Measurements from ENCODE around the gene FAAP100. TPM values are rescaled to one million over a fixed set of nuclear protein-coding genes. Genes with fewer than 3 reads are reported as not detected.
A peak's percentile ranks its signal among the peaks of the same experiment; 100 is the strongest.
"Not testable (repeated sequence)": the region's sequence is repeated elsewhere in the genome, so short reads cannot be mapped to it uniquely, and the experiment has no call there.

The FAAP100 gene
- total RNA-seq (ENCODE audit: insufficient read depth, low replicate concordance): 26.0 TPM

GRCh38 chr17:81552244-81553017 lies at the start of gene FAAP100:
Gene FAAP100 (minus strand): TSS chr17:81552353. CDS start chr17:81552330, 23 bp downstream.
- peak; percentile 87 for DNase-seq (ENCODE audit: low spot score)

- DNase-seq (ENCODE audit: low spot score): peak; percentile 84
These were observed 49.5 kb upstream of the FAAP100 start for GRCh38 chr17:81601525-81602120.

- no peak for DNase-seq (ENCODE audit: low spot score)
These were observed 47.8 kb upstream of the FAAP100 start for GRCh38 chr17:81599719-81600486.

GRCh38 chr17:81593105-81593871 lies 41.1 kb upstream of the FAAP100 start:
- no peak for DNase-seq (ENCODE audit: low spot score)

GRCh38 chr17:81591971-81592370 lies 39.8 kb upstream of the FAAP100 start:
- no peak for DNase-seq (ENCODE audit: low spot score)

- DNase-seq (ENCODE audit: low spot score): no peak
These were observed 38.0 kb upstream of the FAAP100 start for GRCh38 chr17:81590121-81590520.

GRCh38 chr17:81589612-81590011 lies 37.5 kb upstream of the FAAP100 start:
- no peak for DNase-seq (ENCODE audit: low spot score)

- DNase-seq (ENCODE audit: low spot score): no peak
These were observed 33.9 kb upstream of the FAAP100 start for GRCh38 chr17:81586096-81586495.

- DNase-seq (ENCODE audit: low spot score): not testable (repeated sequence)
These were observed 32.6 kb upstream of the FAAP100 start for GRCh38 chr17:81584771-81585170.

- DNase-seq (ENCODE audit: low spot score): no peak
These were observed 31.6 kb upstream of the FAAP100 start for GRCh38 chr17:81583589-81584342.

GRCh38 chr17:81582749-81583148 lies 30.6 kb upstream of the FAAP100 start:
- no peak for DNase-seq (ENCODE audit: low spot score)

GRCh38 chr17:81582341-81582740 lies 30.2 kb upstream of the FAAP100 start:
- DNase-seq (ENCODE audit: low spot score): no peak

- DNase-seq (ENCODE audit: low spot score): no peak
These were observed 29.6 kb upstream of the FAAP100 start for GRCh38 chr17:81581758-81582157.

- no peak for DNase-seq (ENCODE audit: low spot score)
These were observed 28.3 kb upstream of the FAAP100 start for GRCh38 chr17:81580481-81580880.

GRCh38 chr17:81579821-81580321 lies 27.7 kb upstream of the FAAP100 start:
- peak; percentile 83 for DNase-seq (ENCODE audit: low spot score)

- no peak for DNase-seq (ENCODE audit: low spot score)
These were observed 27.1 kb upstream of the FAAP100 start for GRCh38 chr17:81579298-81579697.

GRCh38 chr17:81578561-81579225 lies 26.5 kb upstream of the FAAP100 start:
- DNase-seq (ENCODE audit: low spot score): no peak

GRCh38 chr17:81578038-81578441 lies 25.9 kb upstream of the FAAP100 start:
- DNase-seq (ENCODE audit: low spot score): no peak

- DNase-seq (ENCODE audit: low spot score): no peak
These were observed 25.3 kb upstream of the FAAP100 start for GRCh38 chr17:81577278-81578000.

Measured in umbilical cord (tissue), 2 donors.